Neural progenitor cell (in vitro differentiated cells): Measurements from ENCODE around the gene ALG1L2.
"Not testable (repeated sequence)": the region's sequence is repeated elsewhere in the genome, so short reads cannot be mapped to it uniquely, and the experiment has no call there.

Experiments used
- EZH2 ChIP-seq: fragments of 200-600 bp; sonication (generic); IDR thresholded peaks from 2 replicates; pipeline ENCODE4 v1.6.1; 2017; ENCODE audit warnings: antibody characterized with exemption, mild to moderate bottlenecking, moderate library complexity
- TF ChIP-seq, protein P1 (sequence below): fragments of 200-600 bp; sonication (generic); IDR thresholded peaks from 2 replicates; pipeline ENCODE4 v1.5.1; 2017; ENCODE audit warnings: antibody characterized with exemption, mild to moderate bottlenecking

DNA sequence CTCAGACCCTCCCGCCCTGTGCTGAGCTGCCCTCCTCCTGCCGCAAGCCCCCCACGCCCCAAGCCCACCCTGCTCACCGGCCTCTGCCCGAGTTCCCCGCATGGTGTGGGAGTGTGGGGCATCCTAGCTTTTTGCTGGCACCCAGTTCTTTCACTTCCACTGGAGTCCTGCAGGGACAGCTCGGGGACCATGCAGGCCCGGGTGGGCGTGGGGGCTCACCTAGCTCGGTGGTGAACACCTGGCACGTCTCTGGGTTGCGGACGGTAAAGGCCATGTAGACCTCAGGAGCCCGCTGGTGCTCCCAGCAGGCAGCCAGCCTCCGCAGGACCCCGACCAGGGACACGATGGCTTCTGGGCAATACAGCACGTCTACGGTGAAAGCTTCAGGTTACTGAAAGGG lies 20.9 kb downstream of the ALG1L2 start:
- TF ChIP-seq, protein P1, sequence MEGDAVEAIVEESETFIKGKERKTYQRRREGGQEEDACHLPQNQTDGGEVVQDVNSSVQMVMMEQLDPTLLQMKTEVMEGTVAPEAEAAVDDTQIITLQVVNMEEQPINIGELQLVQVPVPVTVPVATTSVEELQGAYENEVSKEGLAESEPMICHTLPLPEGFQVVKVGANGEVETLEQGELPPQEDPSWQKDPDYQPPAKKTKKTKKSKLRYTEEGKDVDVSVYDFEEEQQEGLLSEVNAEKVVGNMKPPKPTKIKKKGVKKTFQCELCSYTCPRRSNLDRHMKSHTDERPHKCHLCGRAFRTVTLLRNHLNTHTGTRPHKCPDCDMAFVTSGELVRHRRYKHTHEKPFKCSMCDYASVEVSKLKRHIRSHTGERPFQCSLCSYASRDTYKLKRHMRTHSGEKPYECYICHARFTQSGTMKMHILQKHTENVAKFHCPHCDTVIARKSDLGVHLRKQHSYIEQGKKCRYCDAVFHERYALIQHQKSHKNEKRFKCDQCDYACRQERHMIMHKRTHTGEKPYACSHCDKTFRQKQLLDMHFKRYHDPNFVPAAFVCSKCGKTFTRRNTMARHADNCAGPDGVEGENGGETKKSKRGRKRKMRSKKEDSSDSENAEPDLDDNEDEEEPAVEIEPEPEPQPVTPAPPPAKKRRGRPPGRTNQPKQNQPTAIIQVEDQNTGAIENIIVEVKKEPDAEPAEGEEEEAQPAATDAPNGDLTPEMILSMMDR: not testable (repeated sequence)
- not testable (repeated sequence) for TF ChIP-seq EZH2
